Measurements from ENCODE around the gene SFXN1. TPM values are rescaled to one million over a fixed set of nuclear protein-coding genes. Genes with fewer than 3 reads are reported as not detected.

SFXN1 gene
- polyA plus RNA-seq, 3 donors, result 5.8 to 10.3 (median 8.3) TPM

- Histone ChIP-seq H3K27ac (ENCODE audit: low read depth in 1 of 2, low read length in 2 of 2) (no peak overlapping the region), H3K27me3 (ENCODE audit: control insufficient read depth in 2 of 2, insufficient read depth in 2 of 2, low read length in 2 of 2) (no peaks in the 10 kb centered on the region), H3K36me3 (replicated peaks in 1 of 2; ENCODE audit: control insufficient read depth in 1 of 2, insufficient read depth in 2 of 2, low read length in 2 of 2) (no peaks in the 10 kb centered on the region), H4K20me1 (ENCODE audit: insufficient read depth, low read length) (no peaks in the 10 kb centered on the region), H3K4me1 (ENCODE audit: control insufficient read depth in 1 of 2, insufficient read depth in 2 of 2, low read length in 2 of 2) (peaks cover 6 to 7% of the 10 kb centered on the region in 2 donors), H3K9ac (ENCODE audit: insufficient read depth, low read length, poor library complexity, severe bottlenecking) (no peak overlapping the region), H2AFZ (ENCODE audit: insufficient read depth, low read depth, low read length, poor library complexity, severe bottlenecking) (peak overlapping the region; percentile 47), H3K79me2 (ENCODE audit: insufficient read depth, low read length) (no peaks in the 10 kb centered on the region), H3K9me3 (replicated peaks in 1 of 2; ENCODE audit: control insufficient read depth in 1 of 2, insufficient read depth in 1 of 2, low read length in 2 of 2) (no peaks in the 10 kb centered on the region), H3K4me2 (replicated peaks; ENCODE audit: extremely low read depth, low read length, poor library complexity, severe bottlenecking) (peak overlapping the region; percentile 17), H3K4me3 (replicated peaks in 1 of 3; ENCODE audit: low read depth in 2 of 3, low read length in 3 of 3) (peak overlapping the region in 1 of 3 experiments; percentile 6)
- WGBS (ENCODE audit: insufficient coverage), result 3% methylated on average over 6 of the region's 7 CpGs
- peaks cover 7% of the 10 kb centered on the region for H3K4me1 Mint-ChIP-seq
- H3K9me3 Mint-ChIP-seq, result peaks cover 0 to 4% (median 0%) of the 10 kb centered on the region in 7 donors
- no peaks in the 10 kb centered on the region for H3K36me3 Mint-ChIP-seq
- DNase-seq, result peak in 2 of 3 donors; percentile 7 to 12
- H3K27me3 Mint-ChIP-seq (ENCODE audit: low read depth in 3 of 3), result peaks cover 10 to 17% (median 13%) of the 10 kb centered on the region in 3 donors
- intact Hi-C loops (cut with micrococcal nuclease), result no loop called here
- H3K27ac Mint-ChIP-seq, result peak overlapping the region in 1 of 7 donors; percentile 3
- TF ChIP-seq CTCF (IDR thresholded peaks at IDR 0.05), result no peak
- peak overlapping the region in 1 of 2 donors; percentile 30 for H3K4me3 Mint-ChIP-seq
Measured at GRCh38 chr5:175576096-175576495, 97.7 kb downstream of the SFXN1 start.

- no peaks in the 10 kb centered on the region for H3K36me3 ChIP-seq (replicated peaks in 1 of 2; ENCODE audit: control insufficient read depth in 1 of 2, insufficient read depth in 2 of 2, low read length in 2 of 2)
- no peak overlapping the region for H3K9ac ChIP-seq (ENCODE audit: insufficient read depth, low read length, poor library complexity, severe bottlenecking)
- no peak for DNase-seq
- peaks cover 10 to 15% (median 14%) of the 10 kb centered on the region in 3 donors for H3K27me3 Mint-ChIP-seq (ENCODE audit: low read depth in 3 of 3)
- intact Hi-C loops (cut with micrococcal nuclease), result no loop called here
- no peak overlapping the region for H3K4me2 ChIP-seq (replicated peaks; ENCODE audit: extremely low read depth, low read length, poor library complexity, severe bottlenecking)
- H3K4me1 ChIP-seq (ENCODE audit: control insufficient read depth in 1 of 2, insufficient read depth in 2 of 2, low read length in 2 of 2), result peaks cover 6 to 7% of the 10 kb centered on the region in 2 donors
- no peaks in the 10 kb centered on the region for H3K27me3 ChIP-seq (ENCODE audit: control insufficient read depth in 2 of 2, insufficient read depth in 2 of 2, low read length in 2 of 2)
- no peaks in the 10 kb centered on the region for H4K20me1 ChIP-seq (ENCODE audit: insufficient read depth, low read length)
- peaks cover 7% of the 10 kb centered on the region for H3K4me1 Mint-ChIP-seq
- no peak overlapping the region for H3K4me3 ChIP-seq (replicated peaks in 1 of 3; ENCODE audit: low read depth in 2 of 3, low read length in 3 of 3)
- no peak overlapping the region for H2AFZ ChIP-seq (ENCODE audit: insufficient read depth, low read depth, low read length, poor library complexity, severe bottlenecking)
- no peaks in the 10 kb centered on the region for H3K36me3 Mint-ChIP-seq
- H3K79me2 ChIP-seq (ENCODE audit: insufficient read depth, low read length), result no peaks in the 10 kb centered on the region
- no peak overlapping the region for H3K27ac Mint-ChIP-seq
- no peaks in the 10 kb centered on the region for H3K9me3 ChIP-seq (replicated peaks in 1 of 2; ENCODE audit: control insufficient read depth in 1 of 2, insufficient read depth in 1 of 2, low read length in 2 of 2)
- WGBS (ENCODE audit: insufficient coverage), result 94% methylated on average over 5 of the region's 6 CpGs
- H3K4me3 Mint-ChIP-seq, result no peak overlapping the region
- TF ChIP-seq CTCF (IDR thresholded peaks at IDR 0.05), result no peak
- H3K9me3 Mint-ChIP-seq, result peaks cover 2 to 6% (median 2%) of the 10 kb centered on the region in 7 donors
- no peak overlapping the region for H3K27ac ChIP-seq (ENCODE audit: low read depth in 1 of 2, low read length in 2 of 2)
Measured at GRCh38 chr5:175576591-175576990, 98.2 kb downstream of the SFXN1 start.

Other genes starting within 250 kb of the SFXN1 start
- gene DRD1, start 34.4 kb upstream of the SFXN1 start, polyA plus RNA-seq, result not detected
- 10 to 100 TPM; 10.6 to 71.7 (median 25.5) TPM for gene HRH2, start 179.5 kb downstream of the SFXN1 start, polyA plus RNA-seq

Measured in CD14-positive monocyte (primary cell).